Kidney epithelial cell (primary cell): ENCODE measurements around the gene BUD23. TPM values are rescaled to one million over a fixed set of nuclear protein-coding genes. Genes with fewer than 3 reads are reported as not detected.

Experiments
- DNase-seq: peaks from one replicate; pipeline ENCODE4 v3.0.0-alpha.2; 2010; ENCODE audit warnings: low read depth
- H3K27me3 ChIP-seq: 2 replicates; pipeline ENCODE4 v1.6.0; 2011; ENCODE audit warnings: low read length; ENCODE audit not compliant: control insufficient read depth, insufficient read depth
- H3K36me3 ChIP-seq: 2 replicates; pipeline ENCODE4 v1.5.1; 2011; ENCODE audit warnings: low read length; ENCODE audit not compliant: control insufficient read depth, insufficient read depth
- H3K4me3 ChIP-seq: 2 replicates; pipeline ENCODE4 v1.5.1; 2011; ENCODE audit warnings: low read depth, mild to moderate bottlenecking, control low read depth, low read length
- total RNA-seq: library from RNA; depleted of rRNA; stranded (reverse); fragments of >200 nt; gene quantifications from 2 replicates; pipeline ENCODE4 v1.2.3, GENCODE V29; 2015
- TF ChIP-seq, protein P1 (sequence below): IDR thresholded peaks from 2 replicates; pipeline ENCODE4 v1.5.1; 2011; ENCODE audit warnings: mild to moderate bottlenecking, moderate library complexity, low read length, control low read depth, inconsistent platforms; ENCODE audit not compliant: insufficient read depth, poor library complexity, severe bottlenecking

BUD23 gene
- total RNA-seq, 1 donor from 2014 or later: 69.1 TPM

- TF ChIP-seq, protein P1, sequence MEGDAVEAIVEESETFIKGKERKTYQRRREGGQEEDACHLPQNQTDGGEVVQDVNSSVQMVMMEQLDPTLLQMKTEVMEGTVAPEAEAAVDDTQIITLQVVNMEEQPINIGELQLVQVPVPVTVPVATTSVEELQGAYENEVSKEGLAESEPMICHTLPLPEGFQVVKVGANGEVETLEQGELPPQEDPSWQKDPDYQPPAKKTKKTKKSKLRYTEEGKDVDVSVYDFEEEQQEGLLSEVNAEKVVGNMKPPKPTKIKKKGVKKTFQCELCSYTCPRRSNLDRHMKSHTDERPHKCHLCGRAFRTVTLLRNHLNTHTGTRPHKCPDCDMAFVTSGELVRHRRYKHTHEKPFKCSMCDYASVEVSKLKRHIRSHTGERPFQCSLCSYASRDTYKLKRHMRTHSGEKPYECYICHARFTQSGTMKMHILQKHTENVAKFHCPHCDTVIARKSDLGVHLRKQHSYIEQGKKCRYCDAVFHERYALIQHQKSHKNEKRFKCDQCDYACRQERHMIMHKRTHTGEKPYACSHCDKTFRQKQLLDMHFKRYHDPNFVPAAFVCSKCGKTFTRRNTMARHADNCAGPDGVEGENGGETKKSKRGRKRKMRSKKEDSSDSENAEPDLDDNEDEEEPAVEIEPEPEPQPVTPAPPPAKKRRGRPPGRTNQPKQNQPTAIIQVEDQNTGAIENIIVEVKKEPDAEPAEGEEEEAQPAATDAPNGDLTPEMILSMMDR: no peak
- H3K4me3 ChIP-seq: no peak overlapping the region
- no peaks in the 10 kb centered on the region for H3K36me3 ChIP-seq
- no peak for DNase-seq
- peaks cover 53% of the 10 kb centered on the region for H3K27me3 ChIP-seq
These were observed 38.6 kb upstream of the BUD23 start for GRCh38 chr7:73644688-73645286.

DNA sequence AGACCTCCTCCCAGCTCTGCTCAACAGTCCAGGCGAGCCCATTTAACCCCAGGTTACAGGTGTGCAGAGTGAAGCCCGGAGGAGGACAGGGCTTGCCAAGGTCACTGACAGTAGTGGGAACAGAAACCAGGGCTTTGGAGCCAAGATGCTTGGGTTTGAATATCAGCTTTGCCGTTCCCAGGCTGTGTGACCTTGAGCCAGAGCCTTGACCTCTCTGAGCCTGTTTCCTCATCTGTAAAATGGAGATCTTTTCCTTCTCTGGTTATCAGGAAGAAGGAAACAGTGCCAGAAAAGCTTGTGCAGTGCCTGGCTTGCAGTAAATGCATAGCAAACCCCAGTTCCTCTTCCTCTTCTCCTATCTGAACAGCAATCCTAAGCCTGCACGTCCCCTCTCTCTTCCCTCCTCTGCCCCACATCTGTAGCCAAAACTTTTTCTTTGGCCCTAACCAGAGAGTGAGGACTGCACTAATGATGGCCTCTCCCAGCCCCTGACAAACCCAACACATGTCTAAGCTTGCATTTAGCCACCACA lies 37.7 kb upstream of the BUD23 start:
- Histone ChIP-seq H3K36me3 (no peaks in the 10 kb centered on the region), H3K27me3 (peaks cover 59% of the 10 kb centered on the region), H3K4me3 (no peak overlapping the region)
- TF ChIP-seq, protein P1: no peak
- DNase-seq: no peak

- peaks cover 62% of the 10 kb centered on the region for H3K27me3 ChIP-seq
- TF ChIP-seq, protein P1: no peak
- DNase-seq: no peak
- H3K36me3 ChIP-seq: no peaks in the 10 kb centered on the region
- H3K4me3 ChIP-seq: no peak overlapping the region
These were observed 36.3 kb upstream of the BUD23 start for GRCh38 chr7:73646785-73647724.

GRCh38 chr7:73647725-73648592 lies 35.4 kb upstream of the BUD23 start:
- peak overlapping the region; percentile 20 for H3K4me3 ChIP-seq
- no peaks in the 10 kb centered on the region for H3K36me3 ChIP-seq
- TF ChIP-seq, protein P1: no peak
- peaks cover 62% of the 10 kb centered on the region for H3K27me3 ChIP-seq
- no peak for DNase-seq

DNA sequence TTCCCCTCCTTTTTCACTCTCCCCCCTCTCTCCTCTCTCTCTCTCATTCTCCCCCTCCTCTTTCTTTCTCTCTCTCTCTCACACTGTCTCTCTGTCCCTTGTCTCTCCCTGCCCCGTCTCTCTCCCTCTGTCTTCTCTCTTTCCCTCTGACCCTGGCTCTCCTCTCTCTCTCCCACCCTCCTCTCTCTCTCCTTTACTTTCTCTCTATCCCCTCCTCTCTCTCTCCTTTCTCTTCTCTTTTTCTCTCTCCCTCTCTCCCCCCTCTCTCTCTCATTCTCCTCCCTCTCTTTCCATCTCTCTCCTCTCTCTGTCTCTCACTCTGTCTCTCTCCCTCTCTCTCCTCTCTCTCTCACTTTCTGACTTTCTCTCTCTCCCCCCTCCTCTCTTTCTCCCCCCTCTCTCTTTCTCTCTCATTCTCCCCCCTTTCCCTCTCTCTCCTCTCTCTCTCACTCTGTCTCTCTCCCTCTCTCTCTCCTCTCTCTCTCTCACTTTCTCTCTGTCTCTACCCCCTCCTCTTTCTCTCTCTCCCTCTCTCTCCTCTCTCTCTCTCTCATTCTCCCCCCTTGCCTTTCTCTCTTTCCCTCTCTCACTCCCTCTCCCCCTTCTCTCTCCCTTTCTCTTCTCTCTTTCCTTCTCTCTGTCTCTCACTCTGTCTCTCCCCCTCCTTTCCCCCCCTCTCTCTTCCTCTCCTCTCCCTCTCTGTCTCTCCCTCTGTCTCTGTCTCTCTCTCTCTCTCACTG lies 34.6 kb upstream of the BUD23 start:
- Histone ChIP-seq H3K4me3 (no peak overlapping the region), H3K36me3 (no peaks in the 10 kb centered on the region), H3K27me3 (peaks cover 60% of the 10 kb centered on the region)
- no peak for DNase-seq
- TF ChIP-seq, protein P1: no peak
